HG02759 (cell line): ENCODE results near the gene PPIA.
"Not testable (repeated sequence)": the region's sequence is repeated elsewhere in the genome, so short reads cannot be mapped to it uniquely, and the experiment has no call there.

ENCODE experiments used
- ATAC-seq: cut with Tn5 transposase; IDR thresholded peaks from one replicate; pipeline ENCODE4 v1.9.1; 2021; ENCODE audit warnings: mild to moderate bottlenecking, moderate library complexity; ENCODE audit not compliant: unreplicated experiment

Gene PPIA

GRCh38 chr7:44762726-44763522 lies 33.6 kb upstream of the PPIA start:
- no peak for ATAC-seq

DNA sequence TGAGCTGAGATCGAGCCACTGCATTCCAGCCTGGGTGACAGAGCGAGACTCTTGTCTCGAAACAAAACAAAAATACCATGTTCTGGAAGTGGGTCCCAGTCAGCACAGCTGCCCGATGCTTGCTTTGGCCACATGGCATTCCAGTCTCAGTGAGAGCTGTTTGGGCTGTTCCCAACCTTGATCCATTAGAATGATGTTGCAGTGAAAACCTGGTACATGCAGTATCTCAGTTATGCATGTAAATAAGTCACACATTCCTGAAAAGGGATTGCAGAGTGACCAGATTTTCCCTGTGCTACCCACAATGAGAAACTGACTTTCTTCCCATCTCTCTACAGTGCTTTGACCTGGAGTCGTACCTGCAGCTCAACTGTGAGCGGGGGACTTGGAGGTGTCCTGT lies 32.4 kb upstream of the PPIA start:
- no peak for ATAC-seq

- no peak for ATAC-seq
These were observed 31.6 kb upstream of the PPIA start for GRCh38 chr7:44764665-44765578.

GRCh38 chr7:44765579-44766415 lies 30.7 kb upstream of the PPIA start:
- ATAC-seq: no peak

DNA sequence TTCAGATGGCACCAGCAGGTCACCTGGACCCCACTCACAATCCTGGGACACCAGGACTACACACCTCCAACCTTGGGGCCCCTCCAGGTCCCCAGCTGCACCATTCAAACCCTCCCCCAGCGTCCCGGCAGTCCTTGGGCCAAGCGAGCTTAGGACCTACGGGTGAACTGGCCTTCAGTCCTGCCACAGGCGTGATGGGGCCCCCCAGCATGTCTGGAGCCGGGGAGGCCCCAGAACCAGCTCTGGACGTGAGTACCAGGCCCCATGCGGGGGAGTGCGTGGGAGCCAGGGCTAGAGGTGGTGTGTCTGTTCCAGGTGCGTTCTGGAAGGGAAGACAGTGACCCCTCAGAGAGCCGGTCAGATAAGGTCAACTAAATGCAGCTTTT lies 30.1 kb upstream of the PPIA start:
- ATAC-seq: no peak

DNA sequence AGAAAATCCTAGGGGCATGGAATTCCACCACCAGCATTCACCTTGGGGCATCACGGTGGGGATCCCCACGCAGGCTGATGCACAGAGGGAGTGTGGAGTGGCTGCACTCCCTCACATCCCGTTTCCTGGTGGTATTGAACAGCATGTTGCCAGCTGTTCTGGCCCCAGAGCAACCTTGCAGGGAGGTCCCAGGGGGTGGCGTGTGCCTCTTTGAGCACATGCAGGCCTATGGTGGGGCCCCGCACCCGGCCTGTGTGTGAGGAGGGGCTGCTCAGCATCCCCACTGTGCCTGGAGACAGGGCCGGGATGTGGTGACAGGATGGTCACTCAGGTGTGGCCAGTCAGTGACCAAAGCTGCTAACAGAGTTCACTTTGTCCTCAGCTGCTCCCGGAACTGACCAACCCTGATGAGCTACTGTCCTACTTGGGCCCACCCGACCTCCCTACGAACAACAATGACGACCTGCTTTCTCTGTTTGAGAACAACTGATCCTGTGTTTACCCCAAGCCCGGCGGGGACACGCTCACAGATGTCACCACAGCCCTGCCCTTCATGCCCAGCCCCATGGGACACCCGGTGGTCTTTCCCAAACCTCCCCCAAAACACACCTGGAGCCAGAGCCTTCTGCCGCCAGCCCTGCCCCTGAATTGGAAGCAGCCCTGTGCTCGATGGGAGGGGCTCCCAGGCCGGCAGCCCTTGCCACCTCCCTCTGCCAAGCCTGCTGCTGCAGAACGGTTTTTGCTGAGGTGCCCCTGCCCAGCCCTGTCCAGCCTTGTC lies 29.2 kb upstream of the PPIA start:
- no peak for ATAC-seq

DNA sequence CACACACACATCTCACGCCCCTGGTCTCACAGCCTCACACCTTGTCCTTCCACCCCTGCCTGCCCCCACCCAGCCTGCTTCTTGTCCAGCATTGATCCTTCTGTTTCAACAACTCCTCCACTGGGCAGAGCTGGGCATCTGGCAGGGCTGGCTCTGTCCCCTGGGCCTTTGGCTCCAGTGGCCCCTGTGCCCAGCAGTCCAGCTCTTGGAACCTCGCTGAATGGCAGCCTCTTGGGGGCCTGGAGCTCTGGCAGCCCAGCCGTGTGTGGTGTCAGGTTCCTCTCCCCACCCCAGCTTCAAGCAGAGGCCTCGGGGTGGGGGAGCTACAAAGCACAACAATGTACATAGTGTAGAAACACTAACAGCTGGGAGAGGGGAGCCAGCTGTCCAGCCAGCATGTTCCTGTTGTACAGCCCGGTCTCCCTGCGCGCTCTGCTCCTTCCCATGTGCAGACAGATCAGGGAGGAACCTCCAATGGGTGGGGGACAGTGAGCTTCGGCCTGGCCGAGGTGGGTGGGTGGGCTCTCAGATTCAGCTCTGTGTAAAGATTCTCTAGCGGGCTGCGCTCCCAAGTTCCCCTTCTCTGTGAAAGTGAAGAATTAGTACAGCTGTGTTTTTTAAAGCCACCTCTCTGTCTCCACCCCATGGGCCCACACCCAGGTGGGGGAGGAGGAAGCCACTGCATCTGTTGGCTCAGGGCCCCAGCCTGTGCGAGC lies 28.4 kb upstream of the PPIA start:
- peak; percentile 57 for ATAC-seq

DNA sequence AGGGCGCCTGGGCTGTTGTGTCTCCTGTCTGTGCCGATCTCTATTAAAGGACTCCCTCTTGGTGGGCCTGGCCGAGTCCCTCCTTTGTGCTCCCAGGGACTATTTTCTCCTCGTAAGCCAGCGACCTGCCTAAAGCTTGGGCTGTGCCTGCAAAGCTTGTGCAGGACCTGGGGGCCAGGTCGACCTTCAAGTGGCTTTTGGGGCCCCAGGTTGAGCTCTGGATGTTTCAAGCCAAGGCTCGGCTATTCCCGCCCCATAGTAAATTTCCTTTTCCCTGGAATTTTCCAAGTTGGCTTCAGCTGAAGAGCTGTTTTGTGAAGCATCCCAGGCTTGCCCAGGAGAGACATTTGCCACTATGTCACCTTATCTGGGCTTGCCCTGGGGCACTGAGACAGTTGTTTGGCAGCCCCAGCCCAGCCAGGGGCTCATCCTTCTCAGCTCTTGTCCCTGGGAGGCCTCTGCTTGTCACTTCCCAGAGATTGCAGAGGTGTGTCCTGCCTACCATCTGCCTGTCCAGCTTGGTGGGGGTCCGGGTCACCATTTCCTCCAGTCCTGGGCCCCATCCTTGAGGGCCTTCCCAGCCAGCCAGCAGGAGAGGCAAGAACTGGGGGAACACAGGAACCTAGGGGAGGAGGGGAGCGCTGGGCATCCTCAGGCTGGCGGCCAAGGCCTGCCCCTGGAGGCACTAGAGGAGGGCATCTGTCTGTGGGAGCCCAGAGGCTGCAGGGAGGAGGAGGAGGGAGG lies 27.7 kb upstream of the PPIA start:
- no peak for ATAC-seq

DNA sequence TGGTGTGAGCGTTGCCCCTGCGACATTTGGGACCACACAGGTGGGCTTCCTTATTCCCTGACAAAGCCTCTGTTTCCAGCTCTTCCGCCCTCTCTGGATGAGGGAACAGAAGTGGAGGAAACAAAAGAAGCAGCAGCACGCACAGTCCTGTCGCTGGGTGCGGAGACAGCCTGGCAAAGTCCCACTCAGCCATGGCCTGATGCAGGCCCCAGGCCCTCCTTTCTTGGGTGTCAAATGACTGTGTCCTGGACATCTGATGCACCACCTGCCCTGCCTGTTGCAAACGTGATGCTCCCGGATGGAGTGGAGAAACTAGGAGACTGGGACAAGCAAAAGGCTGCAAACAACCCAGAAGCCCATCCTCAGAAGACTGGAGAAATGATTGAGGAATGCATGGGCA lies 27.1 kb upstream of the PPIA start:
- ATAC-seq: no peak

- peak; percentile 72 for ATAC-seq
These were observed 26.6 kb upstream of the PPIA start for GRCh38 chr7:44769776-44770294.

DNA sequence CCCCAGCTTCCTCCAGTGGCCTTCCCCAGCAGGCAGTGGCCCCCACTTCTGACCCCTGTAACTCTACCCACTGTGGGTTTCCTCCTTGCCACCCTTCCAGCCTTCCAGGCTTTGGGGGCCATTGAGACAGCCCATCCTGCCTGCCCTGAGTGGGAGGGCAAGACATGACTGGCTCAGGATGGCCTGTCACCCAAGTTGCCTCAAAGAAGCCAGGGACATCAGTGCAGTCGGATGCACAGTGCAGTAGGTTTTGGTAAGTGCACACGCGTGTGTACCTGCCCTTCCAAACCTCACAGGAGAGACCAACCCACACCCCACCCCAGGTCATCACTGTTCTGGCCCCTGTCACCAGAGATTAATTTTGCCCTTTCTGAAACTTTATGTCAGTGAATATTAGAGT lies 25.1 kb upstream of the PPIA start:
- no peak for ATAC-seq

DNA sequence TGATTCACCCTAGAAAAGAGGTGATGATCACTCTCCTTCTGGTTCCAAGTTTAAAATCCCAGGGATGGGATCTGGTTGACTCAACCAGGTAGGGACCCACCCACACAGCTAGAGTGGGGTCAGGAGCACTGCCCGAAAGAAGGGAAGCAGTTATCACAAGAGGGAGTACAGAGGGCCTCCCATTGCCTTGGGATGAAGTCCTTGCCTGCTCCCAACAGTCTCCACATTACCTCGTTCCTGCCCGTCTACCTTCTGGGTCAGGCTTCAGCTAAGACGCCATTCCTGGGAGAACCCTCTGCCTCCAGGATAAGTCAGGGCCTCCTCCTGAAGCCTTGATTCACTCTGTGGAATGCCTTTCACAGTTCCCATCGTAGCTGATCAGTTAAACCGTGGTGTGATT lies 24.0 kb upstream of the PPIA start:
- no peak for ATAC-seq

GRCh38 chr7:44772867-44773266 lies 23.6 kb upstream of the PPIA start:
- no peak for ATAC-seq

- not testable (repeated sequence) for ATAC-seq
These were observed 22.0 kb upstream of the PPIA start for GRCh38 chr7:44774486-44774885.

GRCh38 chr7:44775383-44776107 lies 20.9 kb upstream of the PPIA start:
- no peak for ATAC-seq

DNA sequence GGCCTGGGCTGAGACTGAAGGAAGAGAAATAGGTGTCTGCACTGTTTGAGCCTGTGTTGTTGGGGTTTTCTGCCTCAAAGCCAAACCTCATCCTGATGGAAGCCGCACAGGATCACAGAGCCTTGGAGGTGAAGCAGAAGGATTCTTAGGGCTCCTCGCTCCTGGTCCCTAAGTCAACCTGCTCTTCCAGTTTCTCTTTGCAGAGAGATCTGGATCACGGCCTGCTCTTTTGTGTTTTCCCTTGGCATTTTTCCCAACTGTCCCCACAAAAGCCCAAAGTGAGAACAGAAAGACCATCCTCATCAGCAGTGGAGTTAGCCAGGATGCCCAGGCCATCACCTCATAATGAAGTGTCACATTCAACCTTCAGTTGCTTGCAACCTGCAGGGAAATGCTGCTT lies 20.3 kb upstream of the PPIA start:
- ATAC-seq: no peak

DNA sequence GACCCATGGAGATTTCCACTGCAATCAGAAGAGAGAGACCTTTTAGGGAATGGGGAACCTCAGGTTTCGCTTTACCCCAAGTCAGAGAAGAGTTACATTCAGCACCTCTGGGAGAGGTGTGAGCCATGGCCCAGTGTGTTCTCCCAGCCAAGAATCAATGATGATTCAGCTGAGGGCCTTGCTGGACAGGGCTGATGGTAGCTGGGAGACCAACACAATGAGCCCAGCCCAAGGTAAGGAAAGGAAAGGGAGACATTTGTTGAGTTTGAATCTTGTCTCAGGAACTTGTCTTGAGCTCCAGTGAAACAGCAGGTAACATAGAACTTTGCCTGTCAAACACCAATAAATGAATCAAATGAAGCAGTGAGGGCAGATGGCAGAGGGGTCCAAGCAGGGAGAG lies 14.0 kb upstream of the PPIA start:
- ATAC-seq: no peak

DNA sequence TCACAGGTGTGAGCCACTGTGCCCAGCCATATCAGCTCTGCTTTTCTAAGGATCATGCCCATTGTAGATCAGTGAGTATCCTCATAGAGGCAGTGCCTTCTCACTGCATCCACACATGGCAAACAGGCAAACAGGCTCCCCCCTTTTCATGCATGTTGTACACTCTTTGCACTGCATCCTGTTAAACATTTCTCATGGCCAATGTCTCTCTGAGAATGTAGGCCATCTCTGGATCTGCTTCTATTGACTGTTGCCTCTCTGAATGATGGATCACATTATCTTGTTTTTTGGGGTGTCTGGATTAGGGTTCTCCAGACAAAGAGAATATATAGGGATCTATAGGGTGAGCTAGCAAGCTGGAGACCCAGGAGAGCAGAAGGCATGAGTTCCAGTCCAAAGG lies 13.1 kb upstream of the PPIA start:
- ATAC-seq: no peak
